ENCODE results near the gene LARP6. TPM values are rescaled to one million over a fixed set of nuclear protein-coding genes. Genes with fewer than 3 reads are reported as not detected.

The LARP6 gene
- total RNA-seq, 1 donor from 2014 or later = 21.6 TPM

GRCh38 chr15:70867911-70868467 is 14.0 kb upstream of the LARP6 start:
- Mint-ChIP-seq H3K9me3 (ENCODE audit: unreplicated experiment) (peaks cover 8% of the 10 kb centered on the region), H3K4me1 (ENCODE audit: low read depth, unreplicated experiment) (peaks cover 5% of the 10 kb centered on the region), H3K27me3 (ENCODE audit: unreplicated experiment) (no peaks in the 10 kb centered on the region), H3K27ac (ENCODE audit: unreplicated experiment) (peak overlapping the region; percentile 26), H3K36me3 (ENCODE audit: unreplicated experiment) (peaks cover 4% of the 10 kb centered on the region), H3K4me3 (ENCODE audit: unreplicated experiment) (no peak overlapping the region)
- no peak for DNase-seq
- no peak for TF ChIP-seq CTCF (IDR thresholded peaks at IDR 0.05; ENCODE audit: partially characterized antibody, unreplicated experiment)

- TF ChIP-seq CTCF (IDR thresholded peaks at IDR 0.05; ENCODE audit: partially characterized antibody, unreplicated experiment) = no peak
- no peaks in the 10 kb centered on the region for H3K36me3 Mint-ChIP-seq (ENCODE audit: unreplicated experiment)
- no peak overlapping the region for H3K27ac Mint-ChIP-seq (ENCODE audit: unreplicated experiment)
- H3K4me1 Mint-ChIP-seq (ENCODE audit: low read depth, unreplicated experiment) = peaks cover 5% of the 10 kb centered on the region
- H3K27me3 Mint-ChIP-seq (ENCODE audit: unreplicated experiment) = no peaks in the 10 kb centered on the region
- H3K4me3 Mint-ChIP-seq (ENCODE audit: unreplicated experiment) = no peak overlapping the region
- DNase-seq = no peak
- peaks cover 6% of the 10 kb centered on the region for H3K9me3 Mint-ChIP-seq (ENCODE audit: unreplicated experiment)
These were observed 13.2 kb upstream of the LARP6 start for GRCh38 chr15:70866982-70867641.

GRCh38 chr15:70863450-70864218 is 9.7 kb upstream of the LARP6 start:
- no peak overlapping the region for H3K4me3 Mint-ChIP-seq (ENCODE audit: unreplicated experiment)
- no peak for TF ChIP-seq CTCF (IDR thresholded peaks at IDR 0.05; ENCODE audit: partially characterized antibody, unreplicated experiment)
- H3K27me3 Mint-ChIP-seq (ENCODE audit: unreplicated experiment) = no peaks in the 10 kb centered on the region
- no peaks in the 10 kb centered on the region for H3K9me3 Mint-ChIP-seq (ENCODE audit: unreplicated experiment)
- H3K27ac Mint-ChIP-seq (ENCODE audit: unreplicated experiment) = no peak overlapping the region
- DNase-seq = no peak
- H3K36me3 Mint-ChIP-seq (ENCODE audit: unreplicated experiment) = peaks cover 5% of the 10 kb centered on the region
- peaks cover 4% of the 10 kb centered on the region for H3K4me1 Mint-ChIP-seq (ENCODE audit: low read depth, unreplicated experiment)

- TF ChIP-seq CTCF (IDR thresholded peaks at IDR 0.05; ENCODE audit: partially characterized antibody, unreplicated experiment) = no peak
- no peaks in the 10 kb centered on the region for H3K4me1 Mint-ChIP-seq (ENCODE audit: low read depth, unreplicated experiment)
- H3K27me3 Mint-ChIP-seq (ENCODE audit: unreplicated experiment) = no peaks in the 10 kb centered on the region
- H3K9me3 Mint-ChIP-seq (ENCODE audit: unreplicated experiment) = no peaks in the 10 kb centered on the region
- no peak overlapping the region for H3K4me3 Mint-ChIP-seq (ENCODE audit: unreplicated experiment)
- no peak overlapping the region for H3K27ac Mint-ChIP-seq (ENCODE audit: unreplicated experiment)
- DNase-seq = no peak
- H3K36me3 Mint-ChIP-seq (ENCODE audit: unreplicated experiment) = peaks cover 5% of the 10 kb centered on the region
These were observed 6.0 kb upstream of the LARP6 start for GRCh38 chr15:70859998-70860397.
